Right renal cortex interstitium (tissue), 3 donors: ENCODE data around the gene ZC3HAV1L. TPM values are rescaled to one million over a fixed set of nuclear protein-coding genes. Genes with fewer than 3 reads are reported as not detected.
A peak's percentile ranks its signal among the peaks of the same experiment; 100 is the strongest.
"Not testable (repeated sequence)": the region's sequence is repeated elsewhere in the genome, so short reads cannot be mapped to it uniquely, and the experiment has no call there.

Experiments used
- DNase-seq, 3 donors: peaks; one replicate each; pipeline ENCODE4 v3.0.0-alpha.2; 2013; ENCODE audit warnings: low read depth in 3 of 3, low spot score in 2 of 3
- polyA plus RNA-seq, 3 donors: library from polyadenylated mRNA; unstranded; fragments of 120-200 nt; gene quantifications; one replicate each; pipeline ENCODE4 v1.2.1, GENCODE V29; 2013; ENCODE audit not compliant: insufficient read length in 3 of 3

Gene ZC3HAV1L
- 10 to 100 TPM; 14.3 to 20.4 (median 20.0) TPM for polyA plus RNA-seq

GRCh38 chr7:139035586-139036353, at the start of gene ZC3HAV1L:
Gene ZC3HAV1L, minus strand, starts transcription at chr7:139036042. Its CDS starts 25 bp downstream, at chr7:139036017.
- peak; percentile 68 to 73 (median 72) for DNase-seq

GRCh38 chr7:139084709-139085108, 48.9 kb upstream of the ZC3HAV1L start:
- no peak for DNase-seq

GRCh38 chr7:139081584-139081983, 45.7 kb upstream of the ZC3HAV1L start:
- no peak for DNase-seq

GRCh38 chr7:139080905-139081304, 45.1 kb upstream of the ZC3HAV1L start:
- DNase-seq, result no peak

GRCh38 chr7:139079861-139080260, 44.0 kb upstream of the ZC3HAV1L start:
- no peak for DNase-seq

- no peak for DNase-seq
These were observed 43.1 kb upstream of the ZC3HAV1L start for GRCh38 chr7:139078911-139079310.

GRCh38 chr7:139078399-139078798, 42.6 kb upstream of the ZC3HAV1L start:
- no peak for DNase-seq

- not testable (repeated sequence) for DNase-seq
These were observed 41.9 kb upstream of the ZC3HAV1L start for GRCh38 chr7:139077706-139078105.

GRCh38 chr7:139075871-139076686, 40.2 kb upstream of the ZC3HAV1L start:
- DNase-seq, result no peak

GRCh38 chr7:139075031-139075652, 39.3 kb upstream of the ZC3HAV1L start:
- peak; percentile 63 to 71 (median 68) for DNase-seq

GRCh38 chr7:139072796-139073195, 37.0 kb upstream of the ZC3HAV1L start:
- DNase-seq, result no peak

- no peak for DNase-seq
These were observed 35.8 kb upstream of the ZC3HAV1L start for GRCh38 chr7:139071680-139072079.

GRCh38 chr7:139068544-139069399, 32.9 kb upstream of the ZC3HAV1L start:
- DNase-seq, result no peak

GRCh38 chr7:139066315-139066714, 30.5 kb upstream of the ZC3HAV1L start:
- no peak for DNase-seq

- no peak for DNase-seq
These were observed 29.5 kb upstream of the ZC3HAV1L start for GRCh38 chr7:139065323-139065722.

- no peak for DNase-seq
These were observed 25.6 kb upstream of the ZC3HAV1L start for GRCh38 chr7:139061416-139061815.

- DNase-seq, result no peak
These were observed 24.9 kb upstream of the ZC3HAV1L start for GRCh38 chr7:139060695-139061237.

- DNase-seq, result no peak
These were observed 24.1 kb upstream of the ZC3HAV1L start for GRCh38 chr7:139059905-139060304.

GRCh38 chr7:139058943-139059342, 23.1 kb upstream of the ZC3HAV1L start:
- no peak for DNase-seq

GRCh38 chr7:139055674-139056073, 19.8 kb upstream of the ZC3HAV1L start:
- no peak for DNase-seq
